Mucosa of gallbladder (tissue), 1 donor: Measurements from ENCODE around the gene TRDMT1. TPM values are rescaled to one million over a fixed set of nuclear protein-coding genes. Genes with fewer than 3 reads are reported as not detected.
A peak's percentile ranks its signal among the peaks of the same experiment; 100 is the strongest.

Experiments used
- DNase-seq: peaks from one replicate; pipeline ENCODE4 v3.0.0-alpha.2; 2020; ENCODE audit warnings: low spot score
- total RNA-seq: library from RNA; stranded (reverse); gene quantifications from one replicate; pipeline ENCODE4 v1.2.1, GENCODE V29; 2021
- donor health status: DM: no; HTN: no; CAD: no.

The TRDMT1 gene
- total RNA-seq, 1 donor from 2014 or later, result 6.0 TPM

DNA sequence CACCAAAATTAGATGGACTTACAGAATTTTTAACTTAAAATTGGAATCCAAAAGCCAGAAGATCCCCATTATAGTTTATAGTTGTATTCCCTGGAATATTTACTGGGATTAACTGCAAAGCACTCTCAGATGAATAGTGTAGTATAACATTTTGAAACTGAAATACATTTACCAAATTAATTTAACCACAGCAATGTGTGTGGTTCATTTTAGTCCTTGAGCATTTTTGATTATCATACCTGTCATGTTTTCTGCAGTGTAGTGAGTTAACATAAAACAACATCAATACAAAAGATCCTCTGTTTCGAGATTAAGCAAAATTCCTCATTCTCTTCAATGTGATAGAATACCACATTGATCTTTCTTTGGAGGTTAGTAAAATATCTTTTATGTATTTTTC lies 30.3 kb upstream of the TRDMT1 start:
- DNase-seq, result no peak

DNA sequence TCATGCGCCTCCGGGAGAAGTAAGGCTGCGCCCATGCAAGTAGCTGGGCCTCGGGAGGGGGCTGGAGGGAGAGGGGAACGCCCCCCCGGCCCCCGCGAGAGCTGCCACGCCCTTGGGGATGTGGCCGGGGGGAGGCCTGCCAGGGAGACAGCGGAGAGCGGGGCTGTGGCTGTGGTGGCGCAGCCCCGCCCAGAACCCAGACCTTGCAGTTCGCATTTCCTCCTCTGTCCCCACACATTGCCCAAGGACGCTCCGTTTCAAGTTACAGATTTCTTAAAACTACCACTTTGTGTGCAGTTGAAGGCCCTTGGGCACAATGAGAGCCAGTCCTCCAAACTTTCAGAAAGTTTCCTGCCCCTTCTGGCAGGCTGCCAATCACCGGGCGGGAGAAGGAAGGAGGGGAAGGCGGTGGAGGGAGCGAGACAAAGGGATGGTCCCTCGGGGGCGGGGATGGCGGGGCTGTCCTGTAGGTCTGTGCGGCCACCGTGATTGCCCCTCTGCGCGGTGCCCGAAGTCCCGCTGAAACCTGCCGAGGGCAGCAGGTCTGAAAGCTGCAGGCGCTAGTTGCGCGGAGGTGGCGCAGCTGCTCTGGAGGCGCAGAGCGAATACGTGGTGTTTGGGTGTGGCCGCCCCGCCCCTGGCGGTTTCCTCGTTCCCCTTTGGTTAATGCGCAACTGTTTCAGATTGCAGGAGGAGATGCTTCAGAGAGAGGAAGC lies 28.7 kb upstream of the TRDMT1 start:
- peak; percentile 80 for DNase-seq

DNA sequence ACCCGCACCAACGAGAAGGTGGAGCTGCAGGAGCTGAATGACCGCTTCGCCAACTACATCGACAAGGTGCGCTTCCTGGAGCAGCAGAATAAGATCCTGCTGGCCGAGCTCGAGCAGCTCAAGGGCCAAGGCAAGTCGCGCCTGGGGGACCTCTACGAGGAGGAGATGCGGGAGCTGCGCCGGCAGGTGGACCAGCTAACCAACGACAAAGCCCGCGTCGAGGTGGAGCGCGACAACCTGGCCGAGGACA lies 28.2 kb upstream of the TRDMT1 start:
- DNase-seq, result peak; percentile 20

DNA sequence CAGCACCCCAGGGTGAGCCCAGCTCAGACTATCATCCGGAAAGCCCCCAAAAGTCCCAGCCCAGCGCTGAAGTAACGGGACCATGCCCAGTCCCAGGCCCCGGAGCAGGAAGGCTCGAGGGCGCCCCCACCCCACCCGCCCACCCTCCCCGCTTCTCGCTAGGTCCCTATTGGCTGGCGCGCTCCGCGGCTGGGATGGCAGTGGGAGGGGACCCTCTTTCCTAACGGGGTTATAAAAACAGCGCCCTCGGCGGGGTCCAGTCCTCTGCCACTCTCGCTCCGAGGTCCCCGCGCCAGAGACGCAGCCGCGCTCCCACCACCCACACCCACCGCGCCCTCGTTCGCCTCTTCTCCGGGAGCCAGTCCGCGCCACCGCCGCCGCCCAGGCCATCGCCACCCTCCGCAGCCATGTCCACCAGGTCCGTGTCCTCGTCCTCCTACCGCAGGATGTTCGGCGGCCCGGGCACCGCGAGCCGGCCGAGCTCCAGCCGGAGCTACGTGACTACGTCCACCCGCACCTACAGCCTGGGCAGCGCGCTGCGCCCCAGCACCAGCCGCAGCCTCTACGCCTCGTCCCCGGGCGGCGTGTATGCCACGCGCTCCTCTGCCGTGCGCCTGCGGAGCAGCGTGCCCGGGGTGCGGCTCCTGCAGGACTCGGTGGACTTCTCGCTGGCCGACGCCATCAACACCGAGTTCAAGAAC lies 27.7 kb upstream of the TRDMT1 start:
- DNase-seq, result peak; percentile 80

DNA sequence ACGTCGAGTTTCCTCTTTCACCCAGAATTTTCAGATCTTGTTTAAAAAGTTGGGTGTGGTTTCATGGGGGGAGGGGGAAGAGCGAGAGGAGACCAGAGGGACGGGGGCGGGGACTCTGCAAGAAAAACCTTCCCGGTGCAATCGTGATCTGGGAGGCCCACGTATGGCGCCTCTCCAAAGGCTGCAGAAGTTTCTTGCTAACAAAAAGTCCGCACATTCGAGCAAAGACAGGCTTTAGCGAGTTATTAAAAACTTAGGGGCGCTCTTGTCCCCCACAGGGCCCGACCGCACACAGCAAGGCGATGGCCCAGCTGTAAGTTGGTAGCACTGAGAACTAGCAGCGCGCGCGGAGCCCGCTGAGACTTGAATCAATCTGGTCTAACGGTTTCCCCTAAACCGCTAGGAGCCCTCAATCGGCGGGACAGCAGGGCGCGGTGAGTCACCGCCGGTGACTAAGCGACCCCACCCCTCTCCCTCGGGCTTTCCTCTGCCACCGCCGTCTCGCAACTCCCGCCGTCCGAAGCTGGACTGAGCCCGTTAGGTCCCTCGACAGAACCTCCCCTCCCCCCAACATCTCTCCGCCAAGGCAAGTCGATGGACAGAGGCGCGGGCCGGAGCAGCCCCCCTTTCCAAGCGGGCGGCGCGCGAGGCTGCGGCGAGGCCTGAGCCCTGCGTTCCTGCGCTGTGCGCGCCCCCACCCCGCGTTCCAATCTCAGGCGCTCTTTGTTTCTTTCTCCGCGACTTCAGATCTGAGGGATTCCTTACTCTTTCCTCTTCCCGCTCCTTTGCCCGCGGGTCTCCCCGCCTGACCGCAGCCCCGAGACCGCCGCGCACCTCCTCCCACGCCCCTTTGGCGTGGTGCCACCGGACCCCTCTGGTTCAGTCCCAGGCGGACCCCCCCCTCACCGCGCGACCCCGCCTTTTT lies 26.9 kb upstream of the TRDMT1 start, which contains the start of gene VIM:
VIM (plus strand) TSS at position 151 of the 925 bp plus-strand sequence. CDS start 1,182 bp downstream, outside the sequence.
- DNase-seq, result peak; percentile 71

DNA sequence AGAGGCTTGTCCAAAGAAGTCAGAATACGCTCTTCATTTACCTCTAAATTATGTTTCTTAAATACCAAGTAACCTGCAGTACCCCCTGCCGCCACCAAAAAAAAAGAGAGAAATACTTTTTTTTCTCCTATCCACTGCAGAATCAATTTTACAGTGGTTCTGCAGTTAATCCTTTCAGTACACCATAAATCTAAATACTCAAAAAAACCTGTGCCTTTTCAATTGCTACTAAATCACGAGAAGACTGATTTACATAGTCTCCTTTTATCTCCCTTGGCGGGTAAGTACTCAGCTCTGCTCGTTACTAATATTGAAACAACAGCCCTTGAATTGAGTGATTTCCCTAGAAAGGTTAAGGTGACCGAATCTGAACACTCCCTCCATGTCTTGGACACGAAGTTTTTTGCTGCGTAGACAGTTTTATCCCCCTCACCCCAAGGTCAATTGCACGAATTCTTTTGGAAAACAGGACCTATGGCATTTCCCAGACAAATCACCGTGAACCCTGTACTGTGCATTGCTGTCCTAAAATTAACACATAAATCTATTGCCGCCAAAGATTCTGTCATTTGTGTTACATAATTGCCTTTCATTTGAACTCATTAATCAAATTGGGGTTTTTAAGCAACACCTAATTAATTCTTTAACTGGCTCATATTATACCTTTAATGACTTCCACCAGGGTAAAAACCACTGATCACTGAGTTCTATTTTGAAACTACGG lies 26.1 kb upstream of the TRDMT1 start:
- no peak for DNase-seq

DNA sequence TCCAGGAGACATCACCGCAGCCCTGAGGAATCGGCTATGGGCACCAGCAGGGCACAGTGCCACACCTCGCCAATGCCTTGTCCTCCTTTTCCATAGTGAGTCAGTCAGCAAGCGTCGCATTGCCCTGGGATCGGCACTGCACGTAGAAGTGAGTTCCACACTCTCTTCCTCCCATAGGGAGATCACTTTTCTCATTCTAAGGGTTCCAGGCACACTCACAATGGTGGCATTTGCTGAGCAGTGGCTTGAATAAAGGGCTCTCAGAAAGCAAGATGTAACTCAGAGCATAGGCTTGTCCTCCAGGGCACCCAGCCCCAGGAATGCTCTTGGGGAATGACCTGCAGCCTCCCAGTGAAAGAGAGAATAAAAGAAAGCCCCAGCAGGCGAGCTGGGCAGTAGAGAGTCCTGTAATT lies 25.4 kb upstream of the TRDMT1 start:
- no peak for DNase-seq

DNA sequence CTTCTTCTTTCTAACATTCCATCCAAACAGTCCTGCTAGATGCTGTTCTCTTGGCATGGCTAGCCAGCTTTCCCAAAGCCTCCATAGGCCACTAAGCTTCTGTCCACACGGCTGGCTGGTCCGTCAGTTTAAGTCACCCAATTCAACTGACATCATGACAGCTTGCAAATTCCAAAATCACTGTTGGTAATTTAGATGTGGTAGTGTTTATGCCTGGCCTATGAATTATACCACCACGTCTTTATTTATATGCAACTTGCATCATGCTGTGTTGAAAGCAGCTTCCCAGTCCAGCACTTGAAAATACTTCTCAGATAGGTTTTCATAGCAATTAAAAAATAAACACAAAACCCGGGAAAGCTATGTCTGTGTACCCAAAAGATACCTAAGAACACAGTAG lies 24.3 kb upstream of the TRDMT1 start:
- DNase-seq, result no peak

DNA sequence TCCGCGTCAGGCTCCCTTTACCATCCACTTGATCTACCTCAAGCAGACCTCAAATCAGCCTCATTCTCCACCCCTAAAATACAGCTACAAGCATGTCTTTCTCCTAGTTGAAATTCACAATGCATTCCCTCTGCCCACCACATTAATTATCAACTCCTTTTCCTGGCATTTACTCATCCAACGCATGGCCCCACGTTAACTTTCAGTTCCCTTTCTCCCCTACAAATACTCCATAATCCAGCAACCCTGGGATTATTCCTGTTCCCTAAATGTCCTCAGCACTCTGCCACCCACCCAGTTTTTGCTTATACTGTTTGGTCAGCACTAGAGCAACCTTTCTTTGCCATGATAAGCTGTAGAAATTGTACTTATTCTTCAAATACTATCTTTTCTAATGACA lies 20.9 kb upstream of the TRDMT1 start:
- DNase-seq, result no peak

DNA sequence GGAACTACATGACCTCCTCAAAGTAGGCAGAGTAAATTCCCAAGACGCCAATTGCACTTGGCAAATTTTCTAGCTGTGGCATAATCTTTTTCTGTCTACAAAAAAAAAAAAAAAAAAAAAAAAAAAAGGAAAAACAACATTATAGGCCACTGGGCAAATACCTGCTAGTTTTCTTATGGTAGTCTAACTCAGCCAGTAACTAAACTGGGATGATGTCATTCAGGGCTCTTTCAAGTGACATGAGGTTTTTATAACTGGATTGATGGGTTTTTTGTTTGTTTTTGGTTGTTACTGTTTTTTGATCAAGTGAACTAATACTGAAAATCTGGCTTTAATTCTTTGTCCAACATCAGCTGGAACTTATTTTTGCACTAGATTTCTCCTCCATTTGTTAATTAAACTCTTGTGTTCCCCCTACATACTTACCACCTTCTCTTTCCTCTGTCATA lies 19.2 kb upstream of the TRDMT1 start:
- DNase-seq, result no peak

DNA sequence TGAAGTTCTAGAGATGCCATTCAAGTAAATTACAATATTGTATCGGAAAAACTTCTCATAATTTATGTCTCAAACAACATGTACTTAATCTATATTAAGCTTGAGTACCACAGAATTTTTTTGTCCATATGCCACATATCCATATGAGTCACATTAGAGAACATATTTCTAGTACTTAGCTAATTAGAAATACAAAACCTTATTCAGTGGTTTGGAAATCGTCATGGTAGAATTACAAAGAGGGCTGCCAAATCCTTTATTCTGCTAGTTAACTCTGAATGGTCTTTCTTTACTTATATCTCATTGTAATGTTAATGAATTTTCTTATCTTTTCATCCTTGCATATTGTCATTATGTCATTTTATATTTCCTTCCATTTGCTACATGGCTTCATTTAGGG lies 17.6 kb upstream of the TRDMT1 start:
- DNase-seq, result no peak

DNA sequence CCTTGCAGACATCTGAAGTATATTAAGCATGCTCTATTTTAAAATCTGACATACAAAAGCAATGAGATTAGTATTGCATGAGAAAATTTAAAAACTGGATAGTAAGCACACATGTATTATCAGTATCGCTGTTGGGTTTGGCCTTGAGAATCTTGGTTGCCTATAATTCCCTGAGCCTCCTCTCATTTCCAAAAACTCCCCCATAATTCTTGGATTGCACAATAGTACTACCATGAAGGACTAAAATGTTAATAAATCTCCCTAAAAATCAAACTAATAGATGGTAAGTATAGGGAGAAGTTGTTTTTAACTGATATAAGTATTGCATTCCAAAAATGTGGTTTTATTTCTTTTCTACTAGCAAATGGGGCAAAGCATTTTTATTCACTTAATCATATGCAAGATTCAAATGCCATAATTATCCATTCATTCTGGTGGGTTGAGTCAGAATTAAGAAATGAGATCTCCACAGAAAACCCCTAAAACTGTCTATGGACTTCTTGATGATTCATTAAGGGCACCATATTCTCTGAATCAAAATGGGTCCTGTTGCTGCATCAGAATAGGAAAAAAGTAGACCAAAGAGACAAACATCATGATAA lies 16.3 kb upstream of the TRDMT1 start:
- DNase-seq, result no peak

DNA sequence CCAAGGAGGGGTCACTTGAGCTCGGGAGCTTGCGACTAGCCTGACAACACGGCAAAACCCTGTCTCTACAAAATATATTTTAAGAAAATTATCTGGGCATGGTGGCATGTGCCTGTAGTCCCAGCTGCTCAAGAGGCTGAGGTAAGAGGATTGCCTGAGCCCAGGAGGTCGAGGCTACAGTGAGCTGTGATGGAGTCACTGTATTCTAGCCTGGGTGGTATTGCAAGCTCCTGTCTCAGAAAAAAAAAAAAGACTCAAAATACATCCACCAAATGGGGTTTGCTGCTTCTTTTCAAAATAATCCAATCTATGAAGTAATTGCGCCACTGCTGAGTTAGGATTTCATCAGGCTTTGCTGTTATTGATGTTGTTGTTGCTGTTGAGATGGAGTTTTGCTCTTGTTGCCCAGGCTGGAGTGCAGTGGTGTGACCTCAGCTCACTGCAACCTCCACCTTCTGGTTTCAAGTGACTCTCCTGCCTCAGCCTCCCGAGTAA lies 15.5 kb upstream of the TRDMT1 start:
- DNase-seq, result no peak

DNA sequence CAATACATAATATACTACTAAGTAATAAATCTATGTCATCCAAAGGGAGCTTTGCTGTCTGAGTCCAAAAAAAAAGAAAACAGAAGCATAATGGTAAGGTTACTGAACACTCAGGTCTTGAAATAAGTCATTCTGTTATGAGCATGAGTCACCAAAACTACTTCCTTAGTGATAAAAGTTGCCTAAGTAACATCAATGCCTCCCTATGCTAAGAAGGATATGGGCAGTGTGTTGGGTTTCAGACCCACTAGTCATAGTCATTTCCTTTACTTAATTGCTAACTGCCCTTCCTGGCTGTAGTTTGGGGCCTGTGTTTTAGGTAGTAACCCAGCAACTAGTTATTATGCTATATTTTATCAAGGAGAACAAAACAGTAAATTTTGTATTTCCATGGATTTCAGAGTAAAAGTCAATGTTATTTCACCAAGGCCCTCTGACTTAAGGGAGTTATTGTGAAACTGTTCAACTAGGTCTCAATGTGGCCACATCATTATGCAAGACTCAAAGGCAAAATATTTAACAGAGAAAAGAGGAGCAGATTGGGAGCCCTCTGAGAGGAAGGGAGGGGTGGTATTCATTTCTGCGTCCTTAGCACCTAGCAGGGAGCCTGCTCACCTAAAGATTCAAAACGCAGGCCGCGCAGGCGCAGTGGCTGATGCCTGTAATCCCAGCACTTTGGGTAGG lies 14.9 kb upstream of the TRDMT1 start:
- DNase-seq, result no peak

DNA sequence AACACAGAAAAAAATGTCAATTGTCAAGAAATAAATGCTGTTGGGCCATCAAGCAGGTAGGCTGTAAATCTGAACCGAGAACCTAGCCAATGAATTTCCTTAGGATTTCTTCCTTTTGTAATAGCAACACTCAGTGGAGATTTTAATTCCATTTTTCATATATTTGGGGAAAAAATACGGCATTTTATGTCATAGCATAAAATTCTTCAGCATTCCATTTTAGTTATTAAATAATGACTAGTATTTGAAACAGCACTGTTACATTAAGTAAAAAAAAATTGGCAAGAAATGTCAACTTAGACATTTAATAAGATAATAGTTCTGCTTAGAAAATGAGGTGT lies 14.3 kb upstream of the TRDMT1 start:
- DNase-seq, result no peak

DNA sequence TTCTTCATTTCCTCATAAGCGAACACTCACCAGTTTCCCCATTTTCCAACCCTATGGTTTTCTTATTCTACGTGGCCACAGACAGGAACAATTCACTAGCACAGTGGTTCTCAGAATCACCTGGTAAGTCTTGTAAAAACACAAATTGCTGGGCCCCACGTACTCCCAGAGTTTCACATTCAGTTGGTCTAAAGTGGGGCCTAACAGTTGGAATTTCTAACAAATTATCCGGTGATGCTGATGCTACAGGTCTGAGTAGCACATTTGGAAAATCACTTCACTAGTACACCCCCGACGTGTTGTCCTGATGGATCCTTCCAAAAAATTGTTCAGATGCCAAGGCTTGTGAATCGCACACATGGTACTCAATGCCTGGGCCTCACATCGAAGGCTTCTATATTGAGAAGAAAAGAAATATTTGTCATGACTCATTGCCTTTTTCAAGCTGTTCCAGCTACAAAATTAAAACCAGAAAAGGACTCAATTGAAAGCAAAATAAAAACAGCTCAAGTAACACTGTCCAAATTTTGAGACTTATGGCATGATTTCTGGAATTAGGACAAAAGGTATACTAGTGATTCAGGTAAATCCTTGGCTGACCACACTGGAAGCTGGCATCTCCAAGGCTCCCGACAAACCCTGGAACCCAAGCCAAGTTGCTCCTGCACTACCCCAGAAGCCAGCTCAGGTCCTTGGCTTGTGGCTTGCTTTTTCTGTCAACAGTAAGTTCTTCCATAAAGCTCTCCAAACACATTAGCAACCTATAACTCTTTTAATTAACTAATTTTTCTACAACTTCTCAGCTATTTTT lies 13.7 kb upstream of the TRDMT1 start:
- no peak for DNase-seq

DNA sequence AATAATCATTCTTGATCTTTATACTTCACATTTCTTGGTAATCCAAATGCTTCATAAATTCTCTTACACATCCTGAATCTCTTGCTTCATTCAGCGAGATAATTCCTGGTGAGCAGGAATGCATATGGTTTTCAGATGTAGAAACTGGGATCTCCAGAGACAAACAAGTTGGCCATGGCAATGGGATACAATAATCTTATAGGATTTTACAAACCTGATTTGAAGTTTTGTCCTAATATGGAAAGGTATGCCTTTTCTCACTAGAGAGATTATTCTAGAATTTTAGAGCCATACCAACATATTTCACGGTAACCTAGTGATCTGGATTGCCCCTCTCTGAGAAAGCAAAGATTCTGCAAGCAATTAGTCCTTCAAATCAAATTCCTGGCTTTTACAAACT lies 13.1 kb upstream of the TRDMT1 start:
- no peak for DNase-seq

DNA sequence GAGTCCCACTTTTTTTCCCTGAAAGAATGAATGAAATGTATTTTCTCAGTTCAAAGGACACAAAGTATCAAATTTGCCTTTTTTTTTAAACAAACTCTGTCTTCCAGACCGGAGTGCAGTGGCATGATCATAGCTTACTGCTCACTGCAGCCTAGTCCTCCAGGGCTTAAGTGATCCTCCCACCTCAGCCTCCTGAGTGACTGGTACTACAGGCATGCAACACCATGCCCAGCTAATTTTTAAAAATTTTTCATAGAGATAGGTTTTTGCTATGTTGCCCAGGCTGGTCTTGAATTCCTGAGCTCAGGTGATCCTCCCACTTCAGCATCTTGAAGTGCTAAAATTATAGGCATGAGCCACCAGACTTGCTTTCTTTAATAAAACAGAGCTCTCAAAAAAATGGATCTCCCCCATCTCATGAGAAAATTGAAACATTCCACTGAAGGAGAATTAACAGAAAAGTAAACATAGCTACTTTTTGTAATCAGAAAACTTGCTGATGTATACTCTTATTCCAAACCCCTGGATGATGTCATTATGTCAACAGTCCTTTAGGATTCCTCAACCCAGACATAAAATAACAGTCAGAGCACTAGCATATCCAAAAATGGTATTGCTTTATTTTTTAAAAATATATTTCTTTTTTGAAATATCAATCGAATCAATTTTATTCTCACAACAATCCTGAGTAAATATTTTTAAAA lies 12.3 kb upstream of the TRDMT1 start:
- no peak for DNase-seq

DNA sequence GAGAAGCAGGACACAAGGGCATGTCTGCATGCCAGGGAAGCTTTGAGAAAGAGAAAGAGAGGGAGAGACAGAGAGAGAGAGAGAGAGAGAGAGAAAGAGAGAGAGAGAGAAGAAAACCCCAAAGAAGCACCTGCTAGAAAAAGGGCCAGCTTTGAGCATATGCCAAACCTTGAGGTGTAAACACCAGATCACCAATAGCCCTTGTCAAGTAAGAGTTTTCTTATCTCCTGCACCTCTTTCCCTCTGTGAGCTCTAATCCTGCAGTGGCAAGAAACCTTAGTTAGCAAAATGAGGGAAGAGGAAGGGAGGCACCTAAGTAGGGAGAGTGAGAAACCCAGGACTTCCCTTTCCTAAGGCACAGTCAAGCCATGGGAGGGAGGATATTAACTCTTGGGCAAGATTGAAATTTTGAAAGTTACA lies 11.3 kb upstream of the TRDMT1 start:
- DNase-seq, result no peak
